A549 (cell line): ENCODE results near the gene ZDHHC3. TPM values are rescaled to one million over a fixed set of nuclear protein-coding genes. Genes with fewer than 3 reads are reported as not detected.

Source experiments
- ATAC-seq, 2 experiments: fragments of 200-7000 bp in 1 of 2; fragments of >200 bp in 1 of 2; cut with Nextera tagmentation in 1 of 2; cut with Tn5 transposase in 1 of 2; 3 replicates each; pipeline versions ENCODE4 v1.8.0 to v1.9.1; 2018 to 2020; ENCODE audit warnings: mild to moderate bottlenecking in 1 of 2, moderate library complexity in 1 of 2
- CTCF ChIA-PET: fragments of 300-600 bp; sonication (Branson Sonifier 250); formaldehyde crosslinking; extraction: SDS; loops from one replicate; lab custom pipeline; 2021; ENCODE audit warnings: antibody characterized with exemption, inconsistent platforms; lab: Yijun Ruan, JAX
- POLR2A ChIA-PET: fragments of 350-600 bp; formaldehyde crosslinking; extraction: SDS; loops from one replicate; lab custom pipeline; 2021; ENCODE audit warnings: antibody characterized with exemption, inconsistent platforms; lab: Yijun Ruan, JAX
- DNase-seq, 2 experiments: peaks; one replicate each; pipeline versions ENCODE4 v3.0.0 to v3.0.0-alpha.2; 2011 to 2016; ENCODE audit warnings: low read depth in 1 of 2, low spot score in 1 of 2
- FAIRE-seq: peaks from 2 replicates; lab custom pipeline; 2011; peaks lifted over from hg19 to GRCh38; lab: Jason Lieb, UNC
- H3K27ac ChIP-seq, 2 experiments: fragments of >200 bp; sonication (Bioruptor Twin); formaldehyde crosslinking; 3 replicates each; pipeline ENCODE4 v1.5.1; 2016 to 2017
- H3K4me1 ChIP-seq: fragments of >200 bp; sonication (Bioruptor Twin); formaldehyde crosslinking; 3 replicates; pipeline ENCODE4 v1.6.1; 2016
- H3K4me2 ChIP-seq: fragments of >200 bp; sonication (Bioruptor Twin); formaldehyde crosslinking; 3 replicates; pipeline ENCODE4 v1.6.1; 2016
- H3K4me3 ChIP-seq: fragments of >200 bp; sonication (Bioruptor Twin); formaldehyde crosslinking; 3 replicates; pipeline ENCODE4 v1.5.1; 2016
- H3K9me3 ChIP-seq: fragments of >200 bp; sonication (Bioruptor Twin); formaldehyde crosslinking; 3 replicates; pipeline ENCODE4 v1.6.1; 2016
- ATOH8 ChIP-seq: fragments of 250-450 bp; sonication (Bioruptor Pico); IDR thresholded peaks from 2 replicates; pipeline ENCODE4 v1.5.0; 2020; ENCODE audit warnings: low read depth, mild to moderate bottlenecking, moderate library complexity
- ESRRA ChIP-seq: fragments of 150-350 bp; IDR thresholded peaks from 2 replicates; pipeline ENCODE4 v1.6.1; 2014; ENCODE audit warnings: mild to moderate bottlenecking, low read length, borderline replicate concordance
- FOSL2 ChIP-seq, 2 experiments: fragments of 450-650 bp in 1 of 2; fragments of >200 bp in 1 of 2; sonication (Bioruptor Twin) in 1 of 2; formaldehyde crosslinking; IDR thresholded peaks; 2 replicates each; pipeline versions ENCODE4 v1.5.0 to v1.6.1; 2016 to 2020; ENCODE audit warnings: mild to moderate bottlenecking in 1 of 2, moderate library complexity in 1 of 2
- GATA3 ChIP-seq: IDR thresholded peaks from 2 replicates; pipeline ENCODE4 v1.6.1; 2012; ENCODE audit warnings: borderline replicate concordance
- HEYL ChIP-seq: fragments of 250-450 bp; sonication (Bioruptor Pico); IDR thresholded peaks from 2 replicates; pipeline ENCODE4 v1.8.0; 2021; ENCODE audit warnings: mild to moderate bottlenecking, moderate library complexity
- HOXB5 ChIP-seq: fragments of 250-450 bp; sonication (Bioruptor Pico); IDR thresholded peaks from 2 replicates; pipeline ENCODE4 v1.5.0; 2020; ENCODE audit warnings: mild to moderate bottlenecking, moderate library complexity
- JUNB ChIP-seq: fragments of >200 bp; sonication (Bioruptor Twin); formaldehyde crosslinking; IDR thresholded peaks from 2 replicates; pipeline ENCODE4 v1.6.1; 2016
- KDM1A ChIP-seq: fragments of 200-600 bp; sonication (generic); IDR thresholded peaks from 2 replicates; pipeline ENCODE4 v1.6.1; 2016; ENCODE audit warnings: low read depth, mild to moderate bottlenecking
- MAFK ChIP-seq: fragments of 450-650 bp; IDR thresholded peaks from 2 replicates; pipeline ENCODE4 v1.6.1; 2014; ENCODE audit not compliant: partially characterized antibody
- MAZ ChIP-seq: fragments of 150-350 bp; IDR thresholded peaks from 2 replicates; pipeline ENCODE4 v1.6.1; 2014; ENCODE audit warnings: antibody characterized with exemption, low read depth, low read length, borderline replicate concordance
- NFE2L2 ChIP-seq: fragments of 150-350 bp; conservative IDR thresholded peaks from 2 replicates; pipeline ENCODE4 v1.6.1; 2014; ENCODE audit warnings: low read length
- NPAS2 ChIP-seq: fragments of 250-450 bp; sonication (Bioruptor Pico); IDR thresholded peaks from 2 replicates; pipeline ENCODE4 v1.8.0; 2022; ENCODE audit warnings: mild to moderate bottlenecking, moderate library complexity, borderline replicate concordance
- PHF8 ChIP-seq: fragments of 200-600 bp; sonication (generic); IDR thresholded peaks from 2 replicates; pipeline ENCODE4 v1.6.1; 2016; ENCODE audit warnings: low read depth, mild to moderate bottlenecking, antibody characterized with exemption, moderate library complexity, borderline replicate concordance
- RCOR1 ChIP-seq: fragments of 150-350 bp; IDR thresholded peaks from 2 replicates; pipeline ENCODE4 v1.6.1; 2014; ENCODE audit warnings: antibody characterized with exemption, low read length, low read depth
- REST ChIP-seq: fragments of 200-600 bp; sonication (generic); IDR thresholded peaks from 2 replicates; pipeline ENCODE4 v1.6.1; 2016; ENCODE audit warnings: antibody characterized with exemption, mild to moderate bottlenecking, moderate library complexity
- RFX5 ChIP-seq: fragments of 450-650 bp; IDR thresholded peaks from 2 replicates; pipeline ENCODE4 v1.7.1; 2014; ENCODE audit warnings: antibody characterized with exemption, mild to moderate bottlenecking, moderate library complexity
- ZC3H11A ChIP-seq: fragments of 450-650 bp; IDR thresholded peaks from 2 replicates; pipeline ENCODE4 v1.6.1; 2014; ENCODE audit warnings: antibody characterized with exemption, mild to moderate bottlenecking
- ZNF302 ChIP-seq: fragments of 250-450 bp; sonication (Bioruptor Pico); IDR thresholded peaks from 2 replicates; pipeline ENCODE4 v1.9.0; 2021; ENCODE audit warnings: inconsistent platforms, mild to moderate bottlenecking, moderate library complexity
- WGBS: methylation state at CpG from one replicate; pipeline ENCODE4 v1.1.6; 2017; ENCODE audit errors: missing lambda C conversion rate; 5-methylcytosine and 5-hydroxymethylcytosine counted together
- polyA plus RNA-seq, 4 experiments: library from polyadenylated mRNA; depleted of rRNA in 3 of 4; stranded (reverse); fragments of >200 nt; fragmentation: RNase III in 1 of 4; extraction: RNeasy Plus Mini Kit Qiagen cat#74134 plus additional on column Dnase treatment in 1 of 4; gene quantifications; 2 replicates in 3 of 4; 3 replicates in 1 of 4; pipeline ENCODE4 v1.2.3, GENCODE V29; 2011 to 2017
- TF ChIP-seq, protein P1 (sequence below): IDR thresholded peaks from 2 replicates; pipeline ENCODE4 v1.6.1; 2012
- TF ChIP-seq, protein P2 (sequence below): fragments of >200 bp; sonication (Bioruptor Twin); formaldehyde crosslinking; IDR thresholded peaks from 3 replicates; pipeline ENCODE4 v1.6.1; 2016
- TF ChIP-seq, protein P3 (sequence below): fragments of >200 bp; sonication (Bioruptor Twin); formaldehyde crosslinking; IDR thresholded peaks from 2 replicates; pipeline ENCODE4 v1.6.1; 2016

Gene ZDHHC3
- polyA plus RNA-seq, 2 of the 4 experiments (the other 2 are of a cell fraction), result 28.7 to 57.7 TPM

DNA sequence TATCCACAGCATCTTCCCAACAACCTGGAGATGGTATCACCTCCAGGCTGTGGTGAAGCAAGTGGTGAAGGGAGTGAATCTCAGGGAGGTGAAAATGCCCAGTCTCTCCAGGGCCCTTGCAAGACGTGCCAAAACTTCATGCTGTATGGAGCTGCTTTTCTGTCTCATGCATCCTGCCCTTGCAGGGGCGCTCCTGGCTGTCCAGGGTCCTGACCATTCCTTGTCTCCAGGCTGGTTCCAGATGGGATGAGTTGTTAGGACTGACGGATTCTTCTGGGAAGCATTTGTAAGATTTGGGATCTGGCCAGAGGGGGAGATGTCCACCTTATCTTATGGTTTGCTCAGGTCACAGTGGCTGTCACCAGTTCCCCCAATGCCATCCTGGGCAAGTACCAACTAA is 85.7 kb downstream of the ZDHHC3 start:
- DNase-seq, result no peak
- FAIRE-seq, result no peak
- no peak overlapping the region for H3K4me2 ChIP-seq
- H3K27ac ChIP-seq, result peak overlapping the region in 1 of 2 experiments; percentile 14; a peak in 1 of 6 replicates
- no peaks in the 10 kb centered on the region for H3K9me3 ChIP-seq
- peaks cover 35% of the 10 kb centered on the region for H3K4me1 ChIP-seq
- no peak for ATAC-seq
- no peak overlapping the region for H3K4me3 ChIP-seq
- WGBS, result 78% methylated on average over 2 of the region's 3 CpGs
- ChIA-PET POLR2A (no interaction called here), CTCF (no interaction called here)
- TF ChIP-seq ZC3H11A (no peak), REST (peak; percentile 65; the same call in 1 of the 2 replicates)
- TF ChIP-seq, all 56 proteins: peak for 1

- Histone ChIP-seq H3K4me3 (no peak overlapping the region), H3K27ac (peak overlapping the region; percentile 92 to 95), H3K9me3 (peaks cover 4% of the 10 kb centered on the region; the same call in 1 of the 3 replicates), H3K4me1 (peaks cover 41% of the 10 kb centered on the region), H3K4me2 (peak overlapping the region; percentile 68)
- whole genome bisulfite sequencing, result 81% methylated on average over 7 of the region's 7 CpGs
- CTCF ChIA-PET, result interaction anchor here (1.0 kb wide), 1 partner anchor 126 kb away, joined by 3 read pairs; no protein-coding TSS in a partner anchor
- DNase-seq (no peak), FAIRE-seq (no peak), ATAC-seq (no peak)
- TF ChIP-seq RCOR1, result no peak
- TF ChIP-seq ATOH8 (CRISPR knock-in tag), result no peak
- no peak for TF ChIP-seq KDM1A
- no peak for TF ChIP-seq RFX5
- TF ChIP-seq, protein P1, sequence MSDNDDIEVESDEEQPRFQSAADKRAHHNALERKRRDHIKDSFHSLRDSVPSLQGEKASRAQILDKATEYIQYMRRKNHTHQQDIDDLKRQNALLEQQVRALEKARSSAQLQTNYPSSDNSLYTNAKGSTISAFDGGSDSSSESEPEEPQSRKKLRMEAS, result no peak
- TF ChIP-seq, protein P2, sequence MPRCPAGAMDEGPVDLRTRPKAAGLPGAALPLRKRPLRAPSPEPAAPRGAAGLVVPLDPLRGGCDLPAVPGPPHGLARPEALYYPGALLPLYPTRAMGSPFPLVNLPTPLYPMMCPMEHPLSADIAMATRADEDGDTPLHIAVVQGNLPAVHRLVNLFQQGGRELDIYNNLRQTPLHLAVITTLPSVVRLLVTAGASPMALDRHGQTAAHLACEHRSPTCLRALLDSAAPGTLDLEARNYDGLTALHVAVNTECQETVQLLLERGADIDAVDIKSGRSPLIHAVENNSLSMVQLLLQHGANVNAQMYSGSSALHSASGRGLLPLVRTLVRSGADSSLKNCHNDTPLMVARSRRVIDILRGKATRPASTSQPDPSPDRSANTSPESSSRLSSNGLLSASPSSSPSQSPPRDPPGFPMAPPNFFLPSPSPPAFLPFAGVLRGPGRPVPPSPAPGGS, result no peak
- TF ChIP-seq HOXB5 (CRISPR knock-in tag), result no peak
- POLR2A ChIA-PET, result no interaction called here
Observed at GRCh38 chr3:44887101-44887500, 88.9 kb downstream of the ZDHHC3 start.

- no peak overlapping the region for H3K4me3 ChIP-seq
- POLR2A ChIA-PET, result no interaction called here
- ATAC-seq (peak; percentile 60 to 69), DNase-seq (peak; percentile 25 to 57), FAIRE-seq (no peak)
- peaks cover 41% of the 10 kb centered on the region for H3K4me1 ChIP-seq
- peak overlapping the region; percentile 92 to 95 for H3K27ac ChIP-seq
- peaks cover 4% of the 10 kb centered on the region; the same call in 1 of the 3 replicates for H3K9me3 ChIP-seq
- CTCF ChIA-PET, result interaction anchor here (1.0 kb wide), 1 partner anchor 127 kb away, joined by 3 read pairs; no protein-coding TSS in a partner anchor
- TF ChIP-seq NFE2L2 (no peak), RCOR1 (no peak), JUNB (peak; percentile 66; the same call in 1 of the 2 replicates), RFX5 (no peak), ESRRA (no peak), GATA3 (0 out of 2 replicates have a peak, but pooled peaks have one; percentile 24), PHF8 (no peak), ZNF302 (CRISPR knock-in tag) (no peak), MAFK (no peak), HEYL (CRISPR knock-in tag) (no peak), NPAS2 (CRISPR knock-in tag) (no peak), FOSL2 (IDR thresholded peaks at IDR 0.05) (peak; percentile 61), FOSL2 (CRISPR knock-in tag; IDR thresholded peaks at IDR 0.05) (peak; percentile 51), MAZ (no peak)
- TF ChIP-seq, protein P3, sequence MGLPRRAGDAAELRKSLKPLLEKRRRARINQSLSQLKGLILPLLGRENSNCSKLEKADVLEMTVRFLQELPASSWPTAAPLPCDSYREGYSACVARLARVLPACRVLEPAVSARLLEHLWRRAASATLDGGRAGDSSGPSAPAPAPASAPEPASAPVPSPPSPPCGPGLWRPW, result no peak
- TF ChIP-seq, protein P1, result peak; percentile 62
- H3K4me2 ChIP-seq, result peak overlapping the region; percentile 68
- WGBS, result 20% methylated on average over 3 of the region's 3 CpGs
Observed at GRCh38 chr3:44886561-44886960, 89.4 kb downstream of the ZDHHC3 start.
